ENCODE results near the gene CACNB2.

- no peak for TF ChIP-seq CTCF (IDR thresholded peaks at IDR 0.05)
- TF ChIP-seq TEAD1 (CRISPR knock-in tag; IDR thresholded peaks at IDR 0.05), result no peak
- TF ChIP-seq, protein P1, sequence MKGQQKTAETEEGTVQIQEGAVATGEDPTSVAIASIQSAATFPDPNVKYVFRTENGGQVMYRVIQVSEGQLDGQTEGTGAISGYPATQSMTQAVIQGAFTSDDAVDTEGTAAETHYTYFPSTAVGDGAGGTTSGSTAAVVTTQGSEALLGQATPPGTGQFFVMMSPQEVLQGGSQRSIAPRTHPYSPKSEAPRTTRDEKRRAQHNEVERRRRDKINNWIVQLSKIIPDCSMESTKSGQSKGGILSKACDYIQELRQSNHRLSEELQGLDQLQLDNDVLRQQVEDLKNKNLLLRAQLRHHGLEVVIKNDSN (CRISPR knock-in tag; IDR thresholded peaks at IDR 0.05), result no peak
- no peak for TF ChIP-seq HMGXB4 (CRISPR knock-in tag; IDR thresholded peaks at IDR 0.05)
- TF ChIP-seq CBFB (CRISPR knock-in tag; IDR thresholded peaks at IDR 0.05; ENCODE audit: low read depth), result no peak
- TF ChIP-seq NR1H2 (CRISPR knock-in tag; IDR thresholded peaks at IDR 0.05), result no peak
- no peak for TF ChIP-seq MAX (CRISPR knock-in tag; IDR thresholded peaks at IDR 0.05)
- no peak for TF ChIP-seq JUN (CRISPR knock-in tag; IDR thresholded peaks at IDR 0.05)
- TF ChIP-seq TEAD4 (CRISPR knock-in tag; IDR thresholded peaks at IDR 0.05), result no peak
- TF ChIP-seq AR (CRISPR knock-in tag; IDR thresholded peaks at IDR 0.05), result no peak
Measured at GRCh38 chr10:18100669-18101068, 39.6 kb upstream of the CACNB2 start.
